NCI-H446 (cell line): ENCODE measurements around the gene NIBAN1.
A peak's percentile ranks its signal among the peaks of the same experiment; 100 is the strongest.

Source experiments
- DNase-seq, 2 experiments: peaks; one replicate each; lab custom pipeline; 2025; lab: John Stamatoyannopoulos, UW

The NIBAN1 gene

GRCh38 chr1:184945029-184945428 lies 29.3 kb downstream of the NIBAN1 start:
- peak in 1 of 2 experiments; percentile 52 for DNase-seq

DNA sequence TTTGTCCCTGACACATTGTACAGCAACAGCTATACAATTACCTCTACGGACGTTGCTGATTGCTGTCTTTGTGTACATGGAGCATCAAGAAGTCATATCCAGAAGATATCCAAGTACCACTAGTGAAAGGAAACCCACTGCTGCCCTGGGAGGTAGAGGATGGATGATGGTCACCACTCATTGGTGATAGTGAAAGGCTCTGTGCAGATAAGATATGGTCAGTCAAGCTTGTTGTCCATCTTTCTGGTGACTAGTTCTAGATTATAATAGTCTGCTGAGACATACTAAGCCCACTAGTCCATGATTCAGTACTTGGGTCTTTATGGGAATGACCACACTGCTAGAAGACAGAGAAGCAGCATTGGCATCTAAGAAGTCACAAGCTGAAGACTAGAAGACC lies 30.3 kb downstream of the NIBAN1 start:
- no peak for DNase-seq

GRCh38 chr1:184941735-184942134 lies 32.6 kb downstream of the NIBAN1 start:
- DNase-seq, result no peak

DNA sequence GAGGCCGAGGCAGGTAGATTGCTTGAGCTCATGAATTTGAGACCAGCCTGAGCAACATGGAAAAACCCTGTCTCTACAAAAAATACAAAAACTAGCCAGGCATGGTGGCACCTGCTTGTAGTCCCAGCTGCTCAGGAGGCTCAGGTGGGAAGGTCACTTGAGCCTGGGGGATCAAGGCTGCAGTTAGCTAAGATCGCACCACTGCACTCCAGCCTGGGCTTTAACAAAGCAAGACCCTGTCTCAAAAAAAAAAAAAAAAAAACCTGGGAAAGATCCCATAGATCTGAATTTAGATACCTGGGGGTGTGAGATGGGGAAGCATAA lies 32.9 kb downstream of the NIBAN1 start:
- no peak for DNase-seq

- DNase-seq, result no peak
Measured at GRCh38 chr1:184940694-184941409, 33.5 kb downstream of the NIBAN1 start.

- no peak for DNase-seq
Measured at GRCh38 chr1:184940226-184940625, 34.1 kb downstream of the NIBAN1 start.

DNA sequence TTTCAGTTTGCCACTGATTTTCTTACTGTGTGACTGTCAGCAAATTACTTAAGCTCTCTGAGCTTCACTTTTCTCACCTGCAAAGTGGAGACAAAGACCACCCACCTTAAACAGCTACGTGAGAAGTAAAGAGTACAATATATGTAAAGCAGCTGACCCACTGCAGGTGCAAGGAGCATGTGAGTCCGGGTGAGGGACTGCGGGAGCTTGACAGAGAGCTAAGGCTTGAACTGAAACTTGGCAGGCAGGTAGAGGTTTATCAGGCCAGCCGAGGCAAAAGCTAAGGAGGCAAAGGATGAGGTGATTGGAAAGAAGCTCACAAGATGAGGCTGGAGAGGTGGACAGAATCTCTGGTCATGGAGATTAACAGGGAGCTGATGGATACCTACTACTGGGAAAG lies 36.6 kb downstream of the NIBAN1 start:
- no peak for DNase-seq

DNA sequence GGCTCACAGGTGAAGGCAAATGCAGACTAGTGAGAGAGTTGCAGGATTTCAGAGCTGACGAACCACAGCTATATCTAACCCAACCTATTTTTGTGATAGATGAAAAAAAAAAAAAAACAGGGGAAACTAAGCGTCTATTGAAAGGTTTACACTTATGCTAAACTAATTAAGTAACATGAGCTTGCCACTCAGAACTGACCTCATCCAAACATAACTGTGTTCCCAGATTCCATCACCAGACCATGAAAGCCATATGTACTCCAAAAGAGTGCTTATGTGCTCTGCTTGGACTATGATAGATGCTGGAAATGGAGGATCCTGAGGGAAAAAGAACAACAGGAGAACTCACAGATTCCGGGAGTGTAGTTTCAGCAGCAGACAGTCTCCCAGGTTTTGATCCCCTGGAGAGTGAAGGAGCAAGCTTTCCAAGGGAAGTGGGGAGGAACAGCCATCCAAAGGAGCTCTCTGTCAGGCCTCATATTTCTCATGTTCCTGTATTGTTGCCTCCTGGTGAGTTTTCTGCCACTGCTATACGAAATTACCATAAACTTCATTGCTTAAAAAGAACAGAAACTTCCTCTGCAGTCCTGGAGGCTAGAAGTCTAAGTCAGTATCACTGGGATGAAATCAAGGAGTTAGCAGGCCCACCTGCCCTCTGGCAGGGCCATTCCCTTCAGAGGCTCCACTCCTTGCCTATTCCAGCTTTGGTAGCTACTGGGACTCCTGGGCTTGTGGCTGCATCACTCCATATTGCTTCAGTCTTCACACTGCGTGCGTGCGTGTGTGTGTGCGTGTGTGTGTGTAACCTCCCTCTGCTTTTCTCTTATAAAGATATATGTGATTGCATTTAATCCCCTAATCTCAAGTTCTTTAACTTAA lies 38.1 kb downstream of the NIBAN1 start:
- DNase-seq, result peak in 1 of 2 experiments; percentile 59

DNA sequence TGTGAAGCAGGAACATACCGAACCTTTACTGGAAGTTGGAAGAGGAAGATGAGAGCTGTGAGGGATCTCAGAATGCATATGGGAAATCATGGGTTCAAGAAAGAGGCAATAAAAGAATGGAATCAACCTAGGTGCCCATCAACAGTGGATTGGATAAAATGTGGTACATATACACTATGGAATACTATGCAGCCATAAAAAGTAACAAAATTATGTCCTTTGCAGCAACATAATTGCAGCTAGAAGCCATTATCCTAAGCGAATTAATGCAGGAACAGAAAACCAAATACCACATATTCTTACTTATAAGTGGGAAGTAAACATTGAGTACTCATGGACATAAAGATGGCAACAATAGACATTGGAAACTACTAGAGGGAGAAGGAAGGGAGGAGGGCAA lies 40.4 kb downstream of the NIBAN1 start:
- DNase-seq, result no peak

GRCh38 chr1:184932319-184932718 lies 42.0 kb downstream of the NIBAN1 start:
- DNase-seq, result no peak

DNA sequence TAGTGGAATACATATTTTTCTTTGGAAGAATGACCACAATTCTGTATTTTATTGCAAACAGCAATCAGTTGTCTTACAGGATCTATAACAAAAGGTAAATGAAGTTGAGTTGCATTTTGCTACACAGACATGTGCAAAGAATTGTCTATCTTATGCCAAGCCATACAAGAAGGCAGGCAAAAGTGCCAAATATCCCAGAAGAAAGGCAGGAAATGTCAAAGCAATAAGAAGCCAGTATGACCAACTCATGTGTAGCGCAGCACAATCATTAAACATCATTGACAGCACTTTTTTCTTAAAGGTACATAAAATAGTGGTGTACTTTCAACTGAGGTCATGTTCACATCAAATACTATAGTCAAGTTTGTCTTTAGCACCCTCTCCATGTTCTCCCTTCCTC lies 42.7 kb downstream of the NIBAN1 start:
- peak in 1 of 2 experiments; percentile 7 for DNase-seq

DNA sequence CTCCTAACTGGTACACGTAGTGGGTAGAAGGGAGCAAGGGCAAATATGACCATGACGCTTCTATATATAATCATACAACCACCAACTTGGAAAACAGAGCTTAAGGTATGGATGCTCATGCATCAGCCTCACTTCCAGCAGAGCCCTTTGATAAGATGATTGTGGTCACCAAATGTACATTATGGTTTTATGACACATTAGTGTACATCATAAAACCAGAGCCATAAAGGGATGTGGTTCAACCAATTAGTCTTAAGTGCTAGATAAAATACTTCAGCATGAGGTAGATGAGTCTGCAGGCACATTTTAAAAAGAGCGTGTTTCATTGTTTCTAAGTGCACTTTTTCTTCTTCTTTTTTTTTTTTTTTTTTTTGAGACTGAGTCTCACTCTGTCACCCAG lies 43.7 kb downstream of the NIBAN1 start:
- DNase-seq, result no peak

DNA sequence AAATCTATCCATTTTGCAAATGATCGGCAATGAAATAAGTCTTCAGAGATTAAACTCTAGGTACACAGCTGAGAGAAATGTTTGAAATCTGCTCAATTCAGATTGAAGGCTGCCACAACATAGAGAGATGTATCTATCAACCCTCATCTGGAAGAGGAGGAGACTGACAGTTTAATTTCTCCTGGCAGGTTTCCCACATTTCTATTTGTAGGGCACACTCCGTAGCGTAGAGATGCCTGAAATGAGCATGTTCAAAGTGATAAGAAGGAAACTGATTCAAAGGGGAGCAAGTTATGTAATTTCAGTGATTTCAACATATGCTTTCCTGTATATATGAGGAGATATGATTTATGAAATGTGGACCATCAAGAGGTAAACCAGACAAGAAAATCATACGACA lies 44.1 kb downstream of the NIBAN1 start:
- DNase-seq, result peak; percentile 42 to 66

- DNase-seq, result peak; percentile 46 to 66
Measured at GRCh38 chr1:184929711-184930202, 44.6 kb downstream of the NIBAN1 start.

- DNase-seq, result no peak
Measured at GRCh38 chr1:184928394-184928793, 45.9 kb downstream of the NIBAN1 start.
